Stimulated activated CD4-positive, alpha-beta T cell treated with anti-CD3 and anti-CD28 coated beads, Interleukin-1b, Interleukin-23, amount 100 ng/mL, for 1 hour (primary cell): ENCODE data around the gene MAP2K5.

Source experiments
- DNase-seq, 2 donors: peaks; one replicate each; pipeline ENCODE4 v3.0.0-alpha.2; 2020; ENCODE audit warnings: low read depth in 2 of 2

MAP2K5 gene

GRCh38 chr15:67521783-67522568 is 20.5 kb upstream of the MAP2K5 start:
- DNase-seq = no peak

GRCh38 chr15:67523330-67523729 is 19.2 kb upstream of the MAP2K5 start:
- DNase-seq = no peak

- DNase-seq = no peak
Observed at GRCh38 chr15:67524235-67524634, 18.3 kb upstream of the MAP2K5 start.

- no peak for DNase-seq
Observed at GRCh38 chr15:67528513-67528912, 14.0 kb upstream of the MAP2K5 start.

GRCh38 chr15:67531379-67531914 is 11.1 kb upstream of the MAP2K5 start:
- no peak for DNase-seq

- no peak for DNase-seq
Observed at GRCh38 chr15:67533873-67534272, 8.6 kb upstream of the MAP2K5 start.

- DNase-seq = no peak
Observed at GRCh38 chr15:67534360-67534759, 8.1 kb upstream of the MAP2K5 start.

GRCh38 chr15:67537771-67538170 is 4.7 kb upstream of the MAP2K5 start:
- no peak for DNase-seq

- DNase-seq = no peak
Observed at GRCh38 chr15:67543348-67543718, 830 bp downstream of the MAP2K5 start.

- DNase-seq = no peak
Observed at GRCh38 chr15:67544475-67544874, 2.0 kb downstream of the MAP2K5 start.

- DNase-seq = no peak
Observed at GRCh38 chr15:67545864-67546263, 3.4 kb downstream of the MAP2K5 start.

GRCh38 chr15:67547064-67547463 is 4.6 kb downstream of the MAP2K5 start:
- no peak for DNase-seq

GRCh38 chr15:67547836-67548235 is 5.3 kb downstream of the MAP2K5 start:
- DNase-seq = no peak

- no peak for DNase-seq
Observed at GRCh38 chr15:67548236-67548852, 5.8 kb downstream of the MAP2K5 start.

GRCh38 chr15:67548862-67549651 is 6.6 kb downstream of the MAP2K5 start:
- DNase-seq = no peak

- DNase-seq = no peak
Observed at GRCh38 chr15:67549736-67550135, 7.2 kb downstream of the MAP2K5 start.

- DNase-seq = no peak
Observed at GRCh38 chr15:67550522-67550921, 8.0 kb downstream of the MAP2K5 start.

- no peak for DNase-seq
Observed at GRCh38 chr15:67551207-67551743, 8.8 kb downstream of the MAP2K5 start.

GRCh38 chr15:67554580-67554979 is 12.1 kb downstream of the MAP2K5 start:
- DNase-seq = no peak

- DNase-seq = no peak
Observed at GRCh38 chr15:67556976-67557570, 14.6 kb downstream of the MAP2K5 start.

- no peak for DNase-seq
Observed at GRCh38 chr15:67558502-67558901, 16.0 kb downstream of the MAP2K5 start.

- no peak for DNase-seq
Observed at GRCh38 chr15:67559158-67559557, 16.7 kb downstream of the MAP2K5 start.
